H9 (cell line): ENCODE measurements around the gene CLCN3. TPM values are rescaled to one million over a fixed set of nuclear protein-coding genes. Genes with fewer than 3 reads are reported as not detected.
A peak's percentile ranks its signal among the peaks of the same experiment; 100 is the strongest.

Source experiments
- DNase-seq: peaks from one replicate; pipeline ENCODE4 v3.0.0-alpha.2; 2017
- H2AFZ ChIP-seq: one replicate; pipeline ENCODE4 v1.6.1; 2013; ENCODE audit warnings: mild to moderate bottlenecking, low read length, control low read depth, moderate library complexity
- H2AK5ac ChIP-seq: 2 replicates; pipeline ENCODE4 v1.6.1; 2013; ENCODE audit warnings: low read length, control low read depth, mixed read lengths; ENCODE audit not compliant: insufficient read length
- H2BK120ac ChIP-seq: one replicate; pipeline ENCODE4 v1.6.1; 2013; ENCODE audit warnings: low read depth, mild to moderate bottlenecking, low read length, control low read depth, inconsistent platforms; ENCODE audit not compliant: poor library complexity, severe bottlenecking
- H2BK12ac ChIP-seq: 2 replicates; pipeline ENCODE4 v1.6.1; 2013; ENCODE audit warnings: low read length, control low read depth, mixed read lengths, low read depth; ENCODE audit not compliant: insufficient read length
- H2BK15ac ChIP-seq: 2 replicates; pipeline ENCODE4 v1.6.1; 2013; ENCODE audit warnings: low read depth, low read length, control low read depth
- H2BK20ac ChIP-seq: one replicate; pipeline ENCODE4 v1.6.1; 2013; ENCODE audit warnings: low read depth, mild to moderate bottlenecking, low read length, control low read depth, inconsistent platforms; ENCODE audit not compliant: poor library complexity, severe bottlenecking
- H2BK5ac ChIP-seq: 2 replicates; pipeline ENCODE4 v1.6.1; 2013; ENCODE audit warnings: low read length, control low read depth, mixed read lengths; ENCODE audit not compliant: insufficient read length
- H3K14ac ChIP-seq: 2 replicates; pipeline ENCODE4 v1.6.1; 2013; ENCODE audit warnings: low read length, control low read depth; ENCODE audit not compliant: insufficient read depth
- H3K18ac ChIP-seq: 2 replicates; pipeline ENCODE4 v1.6.1; 2013; ENCODE audit warnings: low read depth, mild to moderate bottlenecking, mixed read lengths, low read length, control low read depth; ENCODE audit not compliant: insufficient read length
- H3K23ac ChIP-seq: 2 replicates; pipeline ENCODE4 v1.6.1; 2013; ENCODE audit warnings: low read length, control low read depth, mixed read lengths, low read depth; ENCODE audit not compliant: insufficient read length
- H3K23me2 ChIP-seq: 2 replicates; pipeline ENCODE4 v1.6.1; 2013; ENCODE audit warnings: low read depth, mild to moderate bottlenecking, mixed read lengths, low read length, control low read depth; ENCODE audit not compliant: insufficient read length, poor library complexity, severe bottlenecking
- H3K27ac ChIP-seq: 2 replicates; pipeline ENCODE4 v1.5.1; 2013; ENCODE audit warnings: low read length, control low read depth, mixed read lengths, low read depth; ENCODE audit not compliant: insufficient read length
- H3K27me3 ChIP-seq: 2 replicates; pipeline ENCODE4 v1.6.1; 2013; ENCODE audit warnings: low read length, control low read depth, inconsistent platforms; ENCODE audit not compliant: insufficient read depth
- H3K4ac ChIP-seq: 2 replicates; pipeline ENCODE4 v1.6.1; 2013; ENCODE audit warnings: low read depth, mild to moderate bottlenecking, control low read depth, inconsistent platforms, low read length, moderate library complexity
- H3K4me1 ChIP-seq: 2 replicates; pipeline ENCODE4 v1.6.1; 2013; ENCODE audit warnings: low read length, control low read depth, inconsistent platforms; ENCODE audit not compliant: insufficient read depth
- H3K4me2 ChIP-seq: 2 replicates; pipeline ENCODE4 v1.6.1; 2013; ENCODE audit warnings: low read length, control low read depth, mixed read lengths; ENCODE audit not compliant: insufficient read length, insufficient read depth
- H3K56ac ChIP-seq: 2 replicates; pipeline ENCODE4 v1.6.1; 2013; ENCODE audit warnings: low read depth, mild to moderate bottlenecking, mixed read lengths, low read length, control low read depth; ENCODE audit not compliant: insufficient read length
- H3K79me1 ChIP-seq: 2 replicates; pipeline ENCODE4 v1.6.1; 2013; ENCODE audit warnings: low read depth, mild to moderate bottlenecking, moderate library complexity, low read length, control low read depth, inconsistent platforms; ENCODE audit not compliant: insufficient read depth, poor library complexity, severe bottlenecking
- H3K79me2 ChIP-seq: 2 replicates; pipeline ENCODE4 v1.6.1; 2013; ENCODE audit warnings: low read length, control low read depth, inconsistent platforms; ENCODE audit not compliant: insufficient read depth
- H3K9ac ChIP-seq: 2 replicates; pipeline ENCODE4 v1.6.1; 2013; ENCODE audit warnings: low read length, control low read depth, mixed read lengths; ENCODE audit not compliant: insufficient read length; ENCODE audit errors: extremely low read depth
- H3K9me3 ChIP-seq: one replicate; pipeline ENCODE4 v1.6.1; 2013; ENCODE audit warnings: low read depth, low read length, inconsistent platforms; ENCODE audit not compliant: control insufficient read depth
- H3T11ph ChIP-seq: one replicate; pipeline ENCODE4 v1.6.1; 2013; ENCODE audit warnings: mild to moderate bottlenecking, low read length, control low read depth, inconsistent platforms
- H4K20me1 ChIP-seq: one replicate; pipeline ENCODE4 v1.6.1; 2013; ENCODE audit not compliant: control insufficient read depth, insufficient read length, insufficient read depth
- H4K5ac ChIP-seq: 2 replicates; pipeline ENCODE4 v1.6.1; 2013; ENCODE audit warnings: low read depth, mild to moderate bottlenecking, mixed read lengths, low read length, control low read depth; ENCODE audit not compliant: insufficient read length
- H4K8ac ChIP-seq: replicated peaks from 2 replicates; pipeline ENCODE4 v1.6.1; 2013; ENCODE audit warnings: low read length, control low read depth, mixed read lengths, low read depth; ENCODE audit not compliant: insufficient read length
- H4K91ac ChIP-seq: 2 replicates; pipeline ENCODE4 v1.6.1; 2013; ENCODE audit warnings: low read depth, mild to moderate bottlenecking, moderate library complexity, mixed read lengths, low read length, control low read depth; ENCODE audit not compliant: insufficient read length
- H3K27ac Mint-ChIP-seq, 3 experiments: 2 replicates in 2 of 3; 3 replicates in 1 of 3; pipeline ENCODE4 v1.8.0; 2020 to 2021; ENCODE audit warnings: mixed read lengths in 3 of 3, mild to moderate bottlenecking in 1 of 3, moderate library complexity in 1 of 3
- H3K27me3 Mint-ChIP-seq: 2 replicates; pipeline ENCODE4 v1.8.0; 2021; ENCODE audit warnings: low read depth, mild to moderate bottlenecking, moderate library complexity, mixed read lengths
- H3K36me3 Mint-ChIP-seq, 3 experiments: 2 replicates in 2 of 3; 3 replicates in 1 of 3; pipeline ENCODE4 v1.8.0; 2020 to 2021; ENCODE audit warnings: low read depth in 3 of 3, mixed read lengths in 3 of 3; ENCODE audit not compliant: insufficient read depth in 1 of 3
- H3K4me1 Mint-ChIP-seq, 2 experiments: 2 replicates each; pipeline ENCODE4 v1.8.0; 2020; ENCODE audit warnings: mixed read lengths in 2 of 2
- H3K4me3 Mint-ChIP-seq, 2 experiments: 2 replicates in 1 of 2; 3 replicates in 1 of 2; pipeline ENCODE4 v1.8.0; 2020 to 2021; ENCODE audit warnings: mild to moderate bottlenecking in 2 of 2, mixed read lengths in 2 of 2, moderate library complexity in 1 of 2
- H3K9me3 Mint-ChIP-seq, 2 experiments: 2 replicates in 1 of 2; 3 replicates in 1 of 2; pipeline ENCODE4 v1.8.0; 2020; ENCODE audit warnings: mild to moderate bottlenecking in 2 of 2, mixed read lengths in 2 of 2, moderate library complexity in 1 of 2
- WGBS: extraction: QIAGEN DNeasy Blood & Tissue Kit; methylation state at CpG from one replicate; pipeline ENCODE4 v1.1.7; 2013; ENCODE audit warnings: missing lambda C conversion rate, low lambda C conversion rate, mixed read lengths; ENCODE audit not compliant: insufficient read length; ENCODE audit errors: extremely low coverage; 5-methylcytosine and 5-hydroxymethylcytosine counted together
- total RNA-seq: library from RNA; stranded (reverse); gene quantifications from 2 replicates; pipeline ENCODE4 v1.2.1, GENCODE V29; 2021
- TF ChIP-seq, protein P1 (sequence below): fragments of 200-600 bp; sonication (generic); conservative IDR thresholded peaks from 3 replicates; pipeline ENCODE4 v1.8.0; 2021; ENCODE audit warnings: antibody characterized with exemption, mild to moderate bottlenecking

The CLCN3 gene
- total RNA-seq, 1 experiment from 2014 or later = 25.7 TPM

DNA sequence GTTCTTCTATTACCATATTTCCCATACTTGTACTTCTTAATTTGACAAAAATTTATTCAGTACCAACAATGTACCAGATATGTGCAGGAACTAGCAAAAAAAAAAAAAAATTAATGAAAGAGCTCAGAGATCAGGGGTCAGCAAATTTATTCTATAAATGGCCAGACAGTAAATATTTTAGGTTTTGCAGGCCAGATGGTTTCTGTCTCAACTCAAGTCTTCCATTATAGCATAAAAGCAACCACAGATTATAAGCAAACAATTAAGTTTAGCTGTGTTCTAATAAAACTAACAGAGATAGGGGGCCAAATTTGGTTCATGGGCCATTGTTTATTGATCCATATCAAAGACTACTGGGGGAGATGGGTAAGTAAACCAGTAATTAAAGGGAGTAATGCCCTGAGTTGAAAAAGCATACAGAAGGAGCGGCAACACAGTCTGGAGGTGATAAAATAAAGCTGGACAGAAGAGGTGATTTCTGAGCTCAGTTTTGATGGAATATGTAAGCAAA, 27.3 kb upstream of the CLCN3 start:
- Histone ChIP-seq H3K4me1 (no peaks in the 10 kb centered on the region), H3K79me1 (no peaks in the 10 kb centered on the region), H4K91ac (no peak overlapping the region), H3K9me3 (no peaks in the 10 kb centered on the region), H4K8ac (no peak overlapping the region), H2BK12ac (no peak overlapping the region), H2BK5ac (no peak overlapping the region), H3T11ph (no peak overlapping the region), H2BK20ac (no peak overlapping the region), H2AFZ (no peak overlapping the region), H2BK120ac (no peak overlapping the region), H3K23me2 (no peaks in the 10 kb centered on the region), H3K9ac (no peak overlapping the region), H3K18ac (no peak overlapping the region), H3K79me2 (no peaks in the 10 kb centered on the region), H2AK5ac (no peak overlapping the region), H3K4ac (no peak overlapping the region), H3K14ac (no peak overlapping the region), H4K20me1 (no peaks in the 10 kb centered on the region), H3K27me3 (no peaks in the 10 kb centered on the region), H3K27ac (no peak overlapping the region), H3K4me2 (no peak overlapping the region), H3K56ac (no peak overlapping the region), H2BK15ac (no peak overlapping the region), H3K23ac (no peak overlapping the region), H4K5ac (no peak overlapping the region)
- peaks cover 0 to 8% (median 0%) of the 10 kb centered on the region in 3 experiments; a peak in 3 of 7 replicates for H3K36me3 Mint-ChIP-seq
- H3K4me1 Mint-ChIP-seq = no peaks in the 10 kb centered on the region
- no peaks in the 10 kb centered on the region for H3K27me3 Mint-ChIP-seq
- no CpG with 5 or more reads among the region's 1 CpG for WGBS
- H3K27ac Mint-ChIP-seq = peak overlapping the region in 1 of 3 experiments; percentile 44; a peak in 1 of 7 replicates
- TF ChIP-seq, protein P1, sequence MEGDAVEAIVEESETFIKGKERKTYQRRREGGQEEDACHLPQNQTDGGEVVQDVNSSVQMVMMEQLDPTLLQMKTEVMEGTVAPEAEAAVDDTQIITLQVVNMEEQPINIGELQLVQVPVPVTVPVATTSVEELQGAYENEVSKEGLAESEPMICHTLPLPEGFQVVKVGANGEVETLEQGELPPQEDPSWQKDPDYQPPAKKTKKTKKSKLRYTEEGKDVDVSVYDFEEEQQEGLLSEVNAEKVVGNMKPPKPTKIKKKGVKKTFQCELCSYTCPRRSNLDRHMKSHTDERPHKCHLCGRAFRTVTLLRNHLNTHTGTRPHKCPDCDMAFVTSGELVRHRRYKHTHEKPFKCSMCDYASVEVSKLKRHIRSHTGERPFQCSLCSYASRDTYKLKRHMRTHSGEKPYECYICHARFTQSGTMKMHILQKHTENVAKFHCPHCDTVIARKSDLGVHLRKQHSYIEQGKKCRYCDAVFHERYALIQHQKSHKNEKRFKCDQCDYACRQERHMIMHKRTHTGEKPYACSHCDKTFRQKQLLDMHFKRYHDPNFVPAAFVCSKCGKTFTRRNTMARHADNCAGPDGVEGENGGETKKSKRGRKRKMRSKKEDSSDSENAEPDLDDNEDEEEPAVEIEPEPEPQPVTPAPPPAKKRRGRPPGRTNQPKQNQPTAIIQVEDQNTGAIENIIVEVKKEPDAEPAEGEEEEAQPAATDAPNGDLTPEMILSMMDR = no peak
- DNase-seq = no peak
- no peak overlapping the region for H3K4me3 Mint-ChIP-seq
- H3K9me3 Mint-ChIP-seq = no peaks in the 10 kb centered on the region
